RCC 7860 (cell line): Measurements from ENCODE around the gene MSANTD1.

ENCODE experiments used
- DNase-seq: peaks from one replicate; pipeline ENCODE4 v3.0.0-alpha.2; 2015; ENCODE audit warnings: low spot score
- FAIRE-seq: peaks from 2 replicates; lab custom pipeline; 2012; peaks lifted over from hg19 to GRCh38; lab: Jason Lieb, UNC

Gene MSANTD1

DNA sequence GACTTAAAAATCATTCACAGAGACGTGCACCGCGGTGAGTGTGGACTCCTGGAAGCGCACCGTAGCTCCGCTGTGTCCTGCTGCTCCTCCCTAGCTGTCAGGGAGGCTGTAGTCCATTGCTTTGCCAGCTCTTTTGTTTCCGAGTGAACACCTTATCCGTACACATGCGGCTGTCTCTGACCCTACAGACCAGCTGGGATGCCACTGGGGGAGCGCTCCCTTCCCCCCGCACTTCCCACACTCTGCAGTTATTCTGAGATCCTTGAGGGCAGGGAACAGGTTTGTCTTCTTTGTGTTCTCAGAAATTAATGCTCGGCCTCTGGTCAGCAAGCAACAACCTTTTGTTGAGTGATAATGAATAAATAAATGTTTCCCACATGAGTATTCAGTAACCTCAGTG, 33.7 kb upstream of the MSANTD1 start:
- no peak for DNase-seq
- no peak for FAIRE-seq

DNA sequence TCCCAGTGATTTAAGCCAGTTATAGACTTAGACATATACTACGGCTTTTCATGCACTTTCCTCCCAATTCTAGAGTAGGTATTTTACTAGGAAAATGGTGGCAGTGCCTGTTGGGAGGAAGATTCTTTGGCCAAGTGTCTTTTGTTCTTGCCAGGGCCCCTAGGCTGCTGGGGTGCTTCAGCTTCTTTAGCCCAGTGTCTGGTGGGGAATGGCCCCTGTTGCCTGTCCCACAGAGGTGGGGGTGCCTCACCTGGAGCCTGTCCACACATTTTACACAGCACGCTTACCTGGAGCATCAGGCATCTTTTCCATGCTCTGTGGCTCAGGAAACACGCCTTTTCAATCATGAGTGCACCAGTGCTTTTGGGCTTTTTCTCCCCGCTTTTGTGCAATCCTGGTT, 33.2 kb upstream of the MSANTD1 start:
- DNase-seq (no peak), FAIRE-seq (no peak)

DNA sequence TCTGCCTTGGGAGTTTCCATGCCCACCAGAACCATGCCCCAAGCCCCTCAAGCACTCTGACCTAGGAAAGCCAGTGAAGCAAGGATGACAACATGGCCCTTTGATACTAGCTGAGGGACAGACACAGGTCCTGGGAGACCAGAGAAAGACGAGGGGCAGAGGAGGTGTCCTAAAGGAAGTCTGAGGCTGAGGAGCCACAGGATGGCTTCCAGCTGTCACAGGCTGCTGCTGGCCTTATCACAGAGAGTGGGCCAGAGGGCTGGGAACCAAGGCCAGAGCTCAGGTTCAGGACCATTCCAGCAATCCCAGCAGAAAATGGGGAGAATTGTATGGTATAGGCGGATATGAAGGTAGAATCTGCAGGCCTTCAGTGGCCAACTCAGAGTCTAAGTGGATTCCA, 31.7 kb upstream of the MSANTD1 start:
- DNase-seq (no peak), FAIRE-seq (no peak)

DNA sequence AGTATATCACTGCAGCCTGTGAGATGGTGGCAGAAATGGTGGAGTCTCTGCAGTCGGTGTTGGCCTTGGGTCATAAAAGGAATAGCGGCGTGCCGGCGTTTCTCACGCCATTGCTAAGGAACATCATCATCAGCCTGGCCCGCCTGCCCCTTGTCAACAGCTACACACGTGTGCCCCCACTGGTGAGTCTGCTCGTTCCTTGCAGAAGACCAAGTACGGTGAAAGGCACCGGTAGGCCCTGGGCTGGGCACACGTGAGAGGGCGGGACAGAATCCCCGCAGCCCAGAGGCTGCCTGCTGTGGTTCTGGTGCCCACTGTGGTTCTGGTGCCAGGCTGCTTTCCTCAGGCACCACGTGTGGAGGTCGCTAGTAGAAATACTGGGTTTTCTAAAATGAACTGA, 31.2 kb upstream of the MSANTD1 start:
- FAIRE-seq (no peak), DNase-seq (no peak)

- DNase-seq: no peak
- FAIRE-seq: no peak
These were observed 29.9 kb upstream of the MSANTD1 start for GRCh38 chr4:3218824-3219760.

- DNase-seq (no peak), FAIRE-seq (no peak)
These were observed 29.0 kb upstream of the MSANTD1 start for GRCh38 chr4:3219761-3220475.

DNA sequence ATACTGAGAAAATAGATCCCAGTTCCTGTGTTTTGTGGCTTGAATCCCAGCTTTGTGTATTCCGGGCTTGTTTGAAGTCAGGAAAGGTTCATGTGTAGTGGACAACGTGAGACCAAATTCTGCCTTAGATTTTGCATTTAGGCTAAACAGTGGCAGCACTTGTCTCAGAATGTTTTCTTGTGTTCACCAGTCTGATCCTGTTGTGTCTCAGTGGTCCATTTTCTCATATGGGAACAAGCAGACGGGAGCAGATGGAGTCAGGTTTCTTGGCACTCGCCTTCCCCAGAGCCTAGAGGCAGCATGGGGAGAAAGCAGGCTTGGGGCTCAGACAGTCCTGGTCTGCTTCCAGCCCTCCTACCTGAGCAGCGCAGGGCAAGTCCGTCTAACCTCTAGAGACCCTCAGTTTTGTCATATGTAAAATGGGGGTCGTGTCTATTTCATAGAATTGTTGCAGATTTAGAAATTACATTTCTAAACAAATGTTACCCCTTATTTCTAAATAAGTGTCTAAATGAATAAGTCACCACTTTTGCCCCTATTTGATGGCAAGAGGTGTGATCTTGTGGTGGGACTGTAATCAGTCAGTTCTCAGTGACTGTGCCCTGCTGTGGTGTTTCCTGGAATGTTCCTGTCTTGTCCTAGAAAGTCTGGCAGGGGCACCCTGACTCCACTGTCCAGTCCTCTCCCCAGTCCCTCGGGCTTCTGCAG, 28.3 kb upstream of the MSANTD1 start:
- DNase-seq (no peak), FAIRE-seq (no peak)

- DNase-seq: no peak
- FAIRE-seq: no peak
These were observed 27.8 kb upstream of the MSANTD1 start for GRCh38 chr4:3221184-3221494.

GRCh38 chr4:3221996-3222395, 27.0 kb upstream of the MSANTD1 start:
- FAIRE-seq (no peak), DNase-seq (no peak)

DNA sequence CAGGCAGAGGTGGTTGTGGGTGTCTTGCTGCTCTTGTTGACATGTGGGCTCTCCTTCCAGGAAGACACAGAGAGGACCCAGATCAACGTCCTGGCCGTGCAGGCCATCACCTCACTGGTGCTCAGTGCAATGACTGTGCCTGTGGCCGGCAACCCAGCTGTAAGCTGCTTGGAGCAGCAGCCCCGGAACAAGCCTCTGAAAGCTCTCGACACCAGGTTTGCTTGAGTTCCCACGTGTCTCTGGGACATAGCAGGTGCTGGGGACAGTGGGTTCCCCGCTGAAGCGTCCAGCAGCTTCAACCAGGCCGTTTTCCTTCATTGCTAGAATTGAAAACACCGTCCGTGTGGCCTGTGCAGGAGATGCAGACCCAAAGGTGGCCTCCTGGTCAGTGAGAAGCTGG, 25.6 kb upstream of the MSANTD1 start:
- FAIRE-seq (no peak), DNase-seq (no peak)

GRCh38 chr4:3223956-3224748, 24.8 kb upstream of the MSANTD1 start:
- FAIRE-seq (no peak), DNase-seq (no peak)

DNA sequence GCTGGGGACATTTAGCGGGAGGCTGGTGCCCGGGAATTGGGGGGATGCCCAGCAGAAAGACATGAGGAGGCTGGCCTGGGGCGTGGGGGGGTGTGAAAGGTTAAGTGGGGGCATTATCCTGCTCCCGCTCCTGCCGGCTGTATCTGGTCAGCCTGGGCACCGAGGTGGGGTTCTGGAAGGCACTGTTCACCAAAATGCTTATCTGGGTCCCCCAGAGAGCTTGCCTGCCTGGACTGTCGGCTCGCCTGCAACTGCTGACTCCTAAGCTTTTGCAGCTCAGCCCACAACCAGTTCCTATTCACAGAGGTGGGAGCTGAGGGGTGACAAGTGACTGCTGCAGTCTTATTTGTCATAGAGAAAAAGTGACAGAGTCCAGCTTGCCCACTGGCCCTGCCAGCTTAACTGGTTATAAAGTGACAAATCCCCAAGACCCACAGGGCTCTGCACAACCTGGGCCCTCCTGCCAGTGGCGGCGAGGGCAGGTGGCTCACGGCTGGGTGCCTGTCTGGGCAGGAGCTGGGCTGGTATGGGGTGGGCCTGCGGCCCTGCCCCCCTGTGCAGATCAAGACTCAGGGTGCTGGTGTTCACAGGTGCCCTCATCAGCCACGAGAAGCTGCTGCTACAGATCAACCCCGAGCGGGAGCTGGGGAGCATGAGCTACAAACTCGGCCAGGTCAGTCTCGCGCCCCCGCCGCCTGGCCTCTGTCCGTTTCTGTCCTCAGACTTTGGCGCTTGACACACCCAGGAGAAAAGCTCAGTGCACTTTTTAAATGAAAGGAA, 23.7 kb upstream of the MSANTD1 start:
- FAIRE-seq: no peak
- no peak for DNase-seq

- no peak for DNase-seq
- no peak for FAIRE-seq
These were observed 23.0 kb upstream of the MSANTD1 start for GRCh38 chr4:3225936-3226335.

DNA sequence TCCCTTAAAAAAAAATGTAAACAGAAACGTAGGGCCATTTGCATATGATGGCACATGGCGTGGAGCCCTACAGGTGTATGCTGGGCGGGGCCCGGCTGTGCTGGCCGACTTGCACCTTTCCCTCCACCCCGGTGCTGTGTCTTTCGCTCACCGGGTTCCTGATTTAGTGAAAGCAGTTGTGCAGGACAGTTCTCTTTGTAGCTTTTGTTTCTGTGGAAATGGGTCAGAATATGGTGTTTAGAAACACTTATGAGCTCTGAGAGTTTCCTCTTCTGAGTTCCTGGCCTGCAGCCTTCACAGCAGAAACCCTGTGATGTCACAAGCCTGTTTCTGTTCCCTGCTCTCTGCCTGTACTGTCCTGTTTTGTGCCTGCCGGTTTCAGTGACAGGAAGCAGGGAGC, 22.5 kb upstream of the MSANTD1 start:
- FAIRE-seq: no peak
- DNase-seq: no peak

DNA sequence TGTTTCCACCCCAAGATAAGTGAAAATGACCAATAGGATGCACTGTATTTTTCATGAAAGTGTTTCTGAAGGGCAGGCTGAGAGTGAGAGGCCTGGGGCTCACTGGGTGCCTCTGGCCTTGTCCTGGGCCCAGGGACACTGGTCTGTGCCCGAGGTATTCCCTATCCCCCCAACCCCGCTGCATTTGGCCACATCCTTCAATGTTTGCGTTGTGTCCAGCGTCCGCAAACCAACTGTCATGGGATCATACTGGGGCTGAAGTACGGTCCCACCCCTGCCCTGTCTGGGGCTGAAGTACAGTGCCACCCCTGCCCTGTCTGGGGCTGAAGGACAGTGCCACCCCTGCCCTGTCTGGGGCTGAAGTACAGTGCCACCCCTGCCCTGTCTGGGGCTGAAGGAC, 22.0 kb upstream of the MSANTD1 start:
- FAIRE-seq: no peak
- no peak for DNase-seq

- DNase-seq (no peak), FAIRE-seq (no peak)
These were observed 20.9 kb upstream of the MSANTD1 start for GRCh38 chr4:3227878-3228675.

- FAIRE-seq (no peak), DNase-seq (no peak)
These were observed 20.1 kb upstream of the MSANTD1 start for GRCh38 chr4:3228881-3229280.

- no peak for FAIRE-seq
- no peak for DNase-seq
These were observed 19.6 kb upstream of the MSANTD1 start for GRCh38 chr4:3229328-3229727.

DNA sequence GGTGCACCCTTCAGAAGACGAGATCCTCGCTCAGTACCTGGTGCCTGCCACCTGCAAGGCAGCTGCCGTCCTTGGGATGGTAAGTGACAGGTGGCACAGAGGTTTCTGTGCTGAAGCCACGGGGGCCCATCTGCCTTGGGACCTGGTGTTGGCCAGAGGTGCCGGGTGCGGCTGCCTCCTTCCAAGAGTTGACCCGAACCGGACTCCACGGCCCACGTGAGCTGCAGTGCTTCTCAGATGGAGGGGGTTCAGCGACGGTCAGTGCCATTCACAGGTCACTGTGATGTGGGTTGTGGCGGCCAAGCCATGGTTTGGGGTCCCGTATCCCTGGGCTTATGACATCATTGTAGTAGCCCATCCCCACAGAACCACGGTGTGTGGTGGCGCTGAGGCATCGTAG, 19.0 kb upstream of the MSANTD1 start:
- no peak for FAIRE-seq
- no peak for DNase-seq
